IMR-90 (cell line): ENCODE data around the gene HNRNPH3.

Source experiments
- BHLHE40 ChIP-seq: fragments of 150-350 bp; IDR thresholded peaks from 2 replicates; pipeline ENCODE4 v1.6.1; 2016; ENCODE audit warnings: mild to moderate bottlenecking, low read depth, low read length
- CEBPB ChIP-seq: IDR thresholded peaks from 2 replicates; pipeline ENCODE4 v1.6.1; 2012; ENCODE audit warnings: low read depth, low read length, improper control_type of control experiment
- FOS ChIP-seq: fragments of 150-350 bp; IDR thresholded peaks from 2 replicates; pipeline ENCODE4 v1.6.1; 2016; ENCODE audit warnings: low read depth, low read length
- MAFK ChIP-seq: IDR thresholded peaks from 2 replicates; pipeline ENCODE4 v1.6.1; 2012; ENCODE audit warnings: low read depth, low read length, improper control_type of control experiment
- MXI1 ChIP-seq: IDR thresholded peaks from 2 replicates; pipeline ENCODE4 v1.6.1; 2012; ENCODE audit warnings: low read depth, mild to moderate bottlenecking, low read length, moderate library complexity, borderline replicate concordance
- POLR2A ChIP-seq: IDR thresholded peaks from 2 replicates; pipeline ENCODE4 v1.6.1; 2012; ENCODE audit warnings: mild to moderate bottlenecking, low read depth, low read length
- RAD21 ChIP-seq: IDR thresholded peaks from 2 replicates; pipeline ENCODE4 v1.6.1; 2012; ENCODE audit warnings: low read length, improper control_type of control experiment
- RCOR1 ChIP-seq: IDR thresholded peaks from 2 replicates; pipeline ENCODE4 v1.6.1; 2012; ENCODE audit warnings: mild to moderate bottlenecking, low read length, improper control_type of control experiment; ENCODE audit not compliant: insufficient replicate concordance
- RFX5 ChIP-seq: IDR thresholded peaks from 2 replicates; pipeline ENCODE4 v1.8.0; 2012; ENCODE audit warnings: low read depth, mild to moderate bottlenecking, low read length, moderate library complexity
- SMC3 ChIP-seq: fragments of 150-350 bp; IDR thresholded peaks from 2 replicates; pipeline ENCODE4 v1.6.1; 2016; ENCODE audit warnings: low read depth, mild to moderate bottlenecking, antibody characterized with exemption, low read length, moderate library complexity
- TF ChIP-seq, protein P1 (sequence below): conservative IDR thresholded peaks from 2 replicates; pipeline ENCODE4 v1.5.1; 2012; ENCODE audit warnings: mild to moderate bottlenecking, low read depth, low read length, improper control_type of control experiment
- TF ChIP-seq, protein P2 (sequence below): fragments of 150-350 bp; IDR thresholded peaks from 2 replicates; pipeline ENCODE4 v1.6.1; 2017; ENCODE audit warnings: mild to moderate bottlenecking, antibody characterized with exemption, low read length, low read depth
- TF ChIP-seq, protein P3 (sequence below): fragments of 150-350 bp; IDR thresholded peaks from 2 replicates; pipeline ENCODE4 v1.6.1; 2016; ENCODE audit warnings: low read depth, mild to moderate bottlenecking, low read length, moderate library complexity, borderline replicate concordance

DNA sequence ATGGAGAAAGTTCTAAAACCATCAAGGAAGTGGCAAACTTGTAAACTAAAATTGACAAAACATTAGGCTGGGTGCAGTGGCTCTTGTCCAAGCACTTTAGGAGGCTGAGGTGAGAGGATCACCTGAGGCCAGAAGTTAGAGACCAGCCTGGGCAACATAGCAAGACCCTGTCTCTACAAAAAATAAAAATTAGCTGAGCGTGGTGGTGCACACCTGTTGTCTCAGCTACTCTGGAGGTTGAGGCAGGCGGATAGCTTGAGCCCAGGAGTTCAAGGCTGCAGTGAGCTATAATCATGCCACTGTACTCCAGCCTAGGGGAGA lies 29.4 kb upstream of the HNRNPH3 start:
- TF ChIP-seq, protein P1, sequence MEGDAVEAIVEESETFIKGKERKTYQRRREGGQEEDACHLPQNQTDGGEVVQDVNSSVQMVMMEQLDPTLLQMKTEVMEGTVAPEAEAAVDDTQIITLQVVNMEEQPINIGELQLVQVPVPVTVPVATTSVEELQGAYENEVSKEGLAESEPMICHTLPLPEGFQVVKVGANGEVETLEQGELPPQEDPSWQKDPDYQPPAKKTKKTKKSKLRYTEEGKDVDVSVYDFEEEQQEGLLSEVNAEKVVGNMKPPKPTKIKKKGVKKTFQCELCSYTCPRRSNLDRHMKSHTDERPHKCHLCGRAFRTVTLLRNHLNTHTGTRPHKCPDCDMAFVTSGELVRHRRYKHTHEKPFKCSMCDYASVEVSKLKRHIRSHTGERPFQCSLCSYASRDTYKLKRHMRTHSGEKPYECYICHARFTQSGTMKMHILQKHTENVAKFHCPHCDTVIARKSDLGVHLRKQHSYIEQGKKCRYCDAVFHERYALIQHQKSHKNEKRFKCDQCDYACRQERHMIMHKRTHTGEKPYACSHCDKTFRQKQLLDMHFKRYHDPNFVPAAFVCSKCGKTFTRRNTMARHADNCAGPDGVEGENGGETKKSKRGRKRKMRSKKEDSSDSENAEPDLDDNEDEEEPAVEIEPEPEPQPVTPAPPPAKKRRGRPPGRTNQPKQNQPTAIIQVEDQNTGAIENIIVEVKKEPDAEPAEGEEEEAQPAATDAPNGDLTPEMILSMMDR = no peak
- no peak for TF ChIP-seq RAD21
- no peak for TF ChIP-seq POLR2A
- no peak for TF ChIP-seq MXI1
- TF ChIP-seq RFX5 = no peak
- no peak for TF ChIP-seq RCOR1
- TF ChIP-seq, protein P2, sequence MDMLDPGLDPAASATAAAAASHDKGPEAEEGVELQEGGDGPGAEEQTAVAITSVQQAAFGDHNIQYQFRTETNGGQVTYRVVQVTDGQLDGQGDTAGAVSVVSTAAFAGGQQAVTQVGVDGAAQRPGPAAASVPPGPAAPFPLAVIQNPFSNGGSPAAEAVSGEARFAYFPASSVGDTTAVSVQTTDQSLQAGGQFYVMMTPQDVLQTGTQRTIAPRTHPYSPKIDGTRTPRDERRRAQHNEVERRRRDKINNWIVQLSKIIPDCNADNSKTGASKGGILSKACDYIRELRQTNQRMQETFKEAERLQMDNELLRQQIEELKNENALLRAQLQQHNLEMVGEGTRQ = no peak
- TF ChIP-seq BHLHE40 = no peak
- TF ChIP-seq, protein P3, sequence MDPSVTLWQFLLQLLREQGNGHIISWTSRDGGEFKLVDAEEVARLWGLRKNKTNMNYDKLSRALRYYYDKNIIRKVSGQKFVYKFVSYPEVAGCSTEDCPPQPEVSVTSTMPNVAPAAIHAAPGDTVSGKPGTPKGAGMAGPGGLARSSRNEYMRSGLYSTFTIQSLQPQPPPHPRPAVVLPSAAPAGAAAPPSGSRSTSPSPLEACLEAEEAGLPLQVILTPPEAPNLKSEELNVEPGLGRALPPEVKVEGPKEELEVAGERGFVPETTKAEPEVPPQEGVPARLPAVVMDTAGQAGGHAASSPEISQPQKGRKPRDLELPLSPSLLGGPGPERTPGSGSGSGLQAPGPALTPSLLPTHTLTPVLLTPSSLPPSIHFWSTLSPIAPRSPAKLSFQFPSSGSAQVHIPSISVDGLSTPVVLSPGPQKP = no peak
- no peak for TF ChIP-seq CEBPB
- no peak for TF ChIP-seq FOS
- TF ChIP-seq MAFK = no peak
- TF ChIP-seq SMC3 = no peak
